NCI-H2081 treated with DMSO at 0.1 percent for 48 hours (cell line): ENCODE results near the gene PILRA.
A peak's percentile ranks its signal among the peaks of the same experiment; 100 is the strongest.

Experiments used
- DNase-seq: peaks from one replicate; lab custom pipeline; 2025; lab: John Stamatoyannopoulos, UW

PILRA gene

GRCh38 chr7:100413346-100413745 lies 40.1 kb downstream of the PILRA start:
- no peak for DNase-seq

DNA sequence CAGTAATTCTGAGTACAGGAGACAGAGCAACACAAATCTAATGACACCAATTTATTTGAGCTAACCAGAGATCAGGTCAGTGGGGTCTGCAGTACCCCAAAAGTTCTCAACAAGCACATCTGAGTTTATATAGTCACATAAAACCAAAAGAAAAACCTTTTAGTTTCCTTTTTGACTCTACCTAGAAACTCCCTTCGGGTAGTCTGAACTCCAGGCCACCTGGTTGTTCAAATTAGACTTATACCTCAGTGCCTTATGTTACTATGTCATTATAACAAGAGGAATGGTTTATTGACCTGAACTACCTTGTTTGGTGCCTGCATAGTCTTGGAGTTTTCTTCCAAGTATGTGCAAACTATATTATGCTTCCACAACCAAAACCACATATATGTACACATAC lies 40.6 kb downstream of the PILRA start:
- no peak for DNase-seq

DNA sequence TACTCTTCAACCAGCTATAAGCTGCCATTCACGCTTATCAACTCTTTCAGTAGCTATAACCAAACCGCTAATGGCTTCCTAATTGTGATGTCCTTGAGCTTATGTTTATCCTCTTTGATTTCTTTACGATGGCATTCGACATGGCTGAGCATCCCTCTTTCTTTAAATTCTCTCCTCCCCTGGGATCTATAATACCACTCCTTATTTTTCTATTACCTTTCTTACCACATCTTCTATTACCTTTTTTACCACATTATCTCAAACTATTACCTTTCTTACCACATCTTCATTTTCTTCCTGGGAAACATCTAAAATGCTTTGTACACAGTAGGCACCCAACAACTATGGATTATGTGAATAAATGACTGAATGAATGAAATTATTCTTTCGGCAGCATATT lies 42.2 kb downstream of the PILRA start:
- no peak for DNase-seq

GRCh38 chr7:100418930-100419659 lies 45.8 kb downstream of the PILRA start:
- no peak for DNase-seq

DNA sequence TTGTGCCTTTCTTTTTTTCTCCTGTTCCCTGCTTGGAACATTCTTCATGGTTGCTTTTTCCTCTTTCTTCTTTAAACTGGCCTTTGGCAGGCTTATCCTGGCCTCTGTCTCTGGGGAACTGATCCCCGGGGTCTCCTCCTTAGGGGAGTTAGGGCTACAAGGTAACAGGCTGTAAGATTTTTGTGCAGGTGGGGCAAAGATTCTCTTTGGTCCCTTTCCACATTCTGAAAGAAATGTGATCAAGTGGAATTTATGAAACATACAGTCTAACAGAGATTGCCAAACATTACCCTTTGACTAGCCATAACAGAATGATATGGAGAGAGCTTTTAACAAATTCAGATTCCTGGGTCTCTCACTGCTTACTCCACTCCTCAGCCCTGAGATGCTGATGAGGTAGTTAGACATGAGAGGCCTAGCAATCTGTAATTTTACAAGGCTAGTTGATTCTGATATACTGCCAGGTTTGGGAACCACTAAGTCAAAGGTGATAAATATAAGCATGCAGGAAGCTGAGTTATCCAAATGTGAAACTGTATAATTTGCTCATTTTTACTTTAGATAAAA lies 46.5 kb downstream of the PILRA start:
- DNase-seq = no peak

GRCh38 chr7:100423315-100423714 lies 50.0 kb downstream of the PILRA start:
- no peak for DNase-seq

- DNase-seq = no peak
Observed at GRCh38 chr7:100425347-100425746, 52.1 kb downstream of the PILRA start.

- no peak for DNase-seq
Observed at GRCh38 chr7:100426516-100426915, 53.2 kb downstream of the PILRA start.

DNA sequence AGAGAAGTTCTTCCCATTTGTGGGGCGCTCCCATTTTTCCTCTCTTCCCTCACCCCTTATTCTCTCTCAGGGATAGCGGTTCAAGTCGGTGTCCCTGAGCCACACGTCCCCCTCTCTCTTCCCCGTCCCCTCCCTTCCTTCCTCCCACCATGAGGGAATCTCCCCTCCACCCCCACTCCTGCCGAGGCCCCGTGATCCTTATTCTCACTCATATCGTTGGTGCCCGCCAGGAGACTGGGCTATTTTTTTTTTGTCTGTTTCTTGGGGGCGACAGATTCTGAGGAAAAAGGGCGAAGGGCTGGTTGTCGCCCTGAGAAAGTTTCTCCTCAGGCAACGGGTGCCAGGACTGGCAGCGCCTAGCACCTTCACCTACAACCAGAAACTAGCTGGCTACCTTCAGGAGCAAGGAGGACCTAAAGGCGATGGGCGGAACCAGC lies 54.5 kb downstream of the PILRA start:
- no peak for DNase-seq

DNA sequence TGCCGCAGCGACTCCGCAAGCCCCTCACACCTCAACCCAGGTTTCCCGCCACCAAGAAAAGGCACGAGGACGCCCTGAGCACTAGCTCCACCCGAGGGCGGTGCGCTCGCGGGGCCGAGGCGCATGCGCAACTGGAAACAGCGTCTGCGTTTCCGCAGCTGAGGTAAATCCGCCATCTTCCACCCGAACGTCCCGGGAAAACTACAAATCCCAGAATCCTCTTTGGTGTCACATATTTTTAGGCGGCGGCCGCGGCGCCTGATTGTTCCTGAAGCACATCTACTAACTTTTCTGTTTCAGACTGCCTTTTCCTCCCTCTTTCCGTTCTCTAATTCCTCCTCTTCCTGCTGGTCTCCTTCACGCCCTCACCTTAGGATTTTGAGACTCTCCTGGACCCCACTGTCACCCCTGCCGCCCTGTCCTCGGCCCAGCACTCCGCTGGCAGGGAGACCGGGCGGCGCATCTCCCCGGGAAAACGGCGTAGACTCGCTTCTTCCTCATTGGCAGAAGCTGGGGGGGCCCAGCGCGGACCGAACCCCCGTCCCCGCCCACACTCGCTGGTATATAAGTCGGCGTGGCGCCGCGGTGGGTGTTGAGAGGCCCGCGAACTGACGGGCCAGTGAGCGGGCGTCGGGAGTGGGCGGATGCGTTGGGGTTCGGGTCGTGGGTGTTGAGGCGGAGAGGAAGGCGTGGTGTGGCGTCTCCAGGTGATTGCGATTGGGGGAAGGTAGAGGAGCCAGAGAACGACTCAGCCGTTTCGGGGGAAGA lies 55.1 kb downstream of the PILRA start, which contains the start of gene ZCWPW1:
Gene ZCWPW1, minus strand, starts transcription at position 505 of the 768 bp plus-strand sequence. CDS start 8,054 bp downstream, outside the sequence.
- peak; percentile 88 for DNase-seq

DNA sequence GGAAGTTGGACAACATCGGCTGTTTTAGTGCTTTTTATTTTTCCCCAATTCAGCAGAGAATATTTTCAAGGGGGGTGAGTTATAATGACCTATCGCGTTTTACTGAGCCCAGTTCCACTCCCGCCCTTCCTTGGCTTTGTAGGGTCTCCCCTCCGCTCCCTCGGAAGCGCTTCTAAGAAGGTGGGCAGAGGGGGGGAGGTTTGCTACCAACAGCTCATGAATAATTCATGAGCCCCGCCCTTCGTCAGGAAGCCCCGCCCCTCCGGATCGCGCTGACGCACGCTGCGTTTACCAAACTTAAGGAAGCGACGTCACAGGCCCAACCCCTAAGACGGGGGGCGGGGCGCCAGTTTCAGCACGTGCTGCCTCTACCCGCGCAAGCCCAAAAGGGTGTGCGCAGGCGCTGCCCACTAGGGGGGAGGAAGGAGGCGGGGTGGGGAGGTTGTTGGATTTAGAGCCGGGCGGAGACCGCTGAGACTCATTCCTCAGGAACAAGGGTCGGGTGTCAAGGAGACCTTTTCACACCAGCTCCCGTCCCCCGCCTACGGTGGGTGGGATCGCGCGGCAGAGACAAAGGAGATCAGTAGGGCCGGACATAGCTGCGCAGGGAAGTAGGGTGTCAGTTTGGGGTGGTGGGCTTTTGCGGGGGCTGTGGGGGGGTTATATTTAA lies 55.8 kb downstream of the PILRA start:
- peak; percentile 97 for DNase-seq

DNA sequence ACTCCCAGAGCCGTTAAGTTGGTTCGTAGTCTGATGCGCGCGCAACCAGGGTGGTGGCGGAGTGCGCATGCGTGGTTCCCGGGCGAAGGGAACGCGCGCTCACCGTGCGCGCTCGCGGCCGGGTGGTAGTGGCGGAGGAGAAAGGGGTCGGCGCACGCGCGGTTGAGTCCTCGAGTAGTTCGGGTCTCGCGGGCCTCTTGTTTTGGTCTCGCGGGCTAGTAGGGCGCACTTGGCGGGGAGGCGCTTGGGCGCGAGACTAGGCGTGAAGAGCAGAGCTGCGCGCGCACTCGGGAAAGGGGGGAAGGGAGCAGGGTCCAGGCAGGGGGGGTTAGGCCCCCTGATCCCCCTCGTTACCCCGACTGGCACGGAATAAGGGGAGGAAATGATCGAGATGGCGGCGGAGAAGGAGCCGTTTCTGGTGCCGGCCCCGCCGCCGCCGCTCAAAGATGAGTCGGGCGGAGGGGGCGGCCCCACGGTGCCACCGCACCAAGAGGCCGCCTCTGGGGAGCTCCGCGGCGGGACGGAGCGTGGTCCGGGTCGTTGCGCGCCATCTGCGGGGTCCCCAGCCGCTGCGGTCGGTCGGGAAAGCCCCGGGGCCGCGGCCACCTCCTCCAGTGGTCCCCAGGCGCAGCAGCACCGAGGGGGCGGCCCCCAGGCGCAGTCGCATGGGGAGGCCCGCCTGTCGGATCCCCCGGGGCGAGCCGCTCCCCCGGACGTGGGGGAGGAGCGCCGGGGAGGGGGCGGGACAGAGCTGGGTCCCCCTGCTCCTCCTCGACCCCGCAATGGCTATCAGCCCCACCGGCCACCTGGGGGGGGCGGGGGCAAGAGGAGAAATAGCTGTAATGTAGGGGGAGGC lies 56.6 kb downstream of the PILRA start, which contains the start of gene MEPCE:
Gene MEPCE, plus strand, starts transcription at position 195 of the 856 bp plus-strand sequence. Its CDS starts 188 bp downstream, at position 383.
- DNase-seq = peak; percentile 92

- no peak for DNase-seq
Observed at GRCh38 chr7:100430493-100431285, 57.4 kb downstream of the PILRA start.

- no peak for DNase-seq
Observed at GRCh38 chr7:100431286-100431735, 58.0 kb downstream of the PILRA start.

DNA sequence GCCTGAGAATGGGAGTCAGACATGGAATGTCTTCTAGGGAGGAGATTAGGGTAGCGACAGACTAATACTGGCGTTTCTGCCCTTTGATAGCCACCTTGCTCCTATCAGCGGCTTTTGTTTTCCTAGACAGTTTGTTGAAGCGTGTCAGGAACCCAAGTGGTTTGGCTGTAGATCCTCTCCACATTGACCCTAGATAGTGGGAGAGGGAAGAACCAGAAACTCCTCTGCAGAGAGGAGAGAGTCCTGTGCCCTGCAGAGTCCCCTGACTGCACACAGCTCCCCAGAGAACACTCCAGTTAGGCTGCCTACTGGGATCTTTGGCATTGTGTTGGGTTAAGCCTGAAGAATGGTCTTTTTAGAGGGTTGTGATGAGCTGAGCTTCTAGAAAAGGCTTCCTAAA lies 58.8 kb downstream of the PILRA start:
- DNase-seq = no peak

DNA sequence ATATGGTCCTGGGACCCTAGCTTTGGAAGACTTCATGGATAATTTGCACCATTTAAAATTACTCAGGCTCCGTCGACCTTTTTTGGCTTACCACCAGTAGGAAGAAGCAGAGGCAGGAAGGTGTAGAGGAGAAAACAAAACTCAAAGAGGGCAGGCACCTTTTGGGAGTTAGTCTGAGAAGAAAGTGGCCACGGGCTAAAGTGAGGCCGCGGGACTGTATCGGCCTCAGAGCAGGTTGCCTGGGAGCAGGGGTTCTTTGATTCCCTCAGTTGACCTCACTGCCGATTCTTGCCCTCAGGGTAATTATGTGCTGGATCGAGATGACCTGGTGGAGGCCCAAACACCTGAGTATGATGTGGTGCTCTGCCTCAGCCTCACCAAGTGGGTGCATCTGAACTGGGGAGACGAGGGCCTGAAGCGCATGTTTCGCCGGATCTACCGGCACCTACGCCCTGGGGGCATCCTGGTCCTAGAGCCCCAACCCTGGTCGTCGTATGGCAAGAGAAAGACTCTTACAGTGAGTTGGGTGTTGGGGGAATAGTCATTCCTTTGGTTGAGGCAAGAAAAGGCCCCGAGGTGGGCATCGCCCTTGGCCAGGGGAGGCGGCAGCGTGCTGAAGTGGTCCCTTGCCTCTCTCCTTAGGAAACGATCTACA lies 59.5 kb downstream of the PILRA start:
- no peak for DNase-seq

DNA sequence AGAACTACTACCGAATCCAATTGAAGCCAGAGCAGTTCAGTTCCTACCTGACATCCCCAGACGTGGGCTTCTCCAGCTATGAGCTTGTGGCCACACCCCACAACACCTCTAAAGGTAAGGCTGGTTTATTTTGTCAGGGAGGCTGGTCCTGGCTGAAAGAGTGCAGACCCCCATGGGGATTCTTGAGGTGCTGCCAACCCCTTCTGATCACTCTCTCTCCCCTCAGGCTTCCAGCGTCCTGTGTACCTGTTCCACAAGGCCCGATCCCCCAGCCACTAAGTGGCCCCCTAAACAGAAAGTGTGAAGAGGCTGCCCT lies 59.9 kb downstream of the PILRA start:
- no peak for DNase-seq

DNA sequence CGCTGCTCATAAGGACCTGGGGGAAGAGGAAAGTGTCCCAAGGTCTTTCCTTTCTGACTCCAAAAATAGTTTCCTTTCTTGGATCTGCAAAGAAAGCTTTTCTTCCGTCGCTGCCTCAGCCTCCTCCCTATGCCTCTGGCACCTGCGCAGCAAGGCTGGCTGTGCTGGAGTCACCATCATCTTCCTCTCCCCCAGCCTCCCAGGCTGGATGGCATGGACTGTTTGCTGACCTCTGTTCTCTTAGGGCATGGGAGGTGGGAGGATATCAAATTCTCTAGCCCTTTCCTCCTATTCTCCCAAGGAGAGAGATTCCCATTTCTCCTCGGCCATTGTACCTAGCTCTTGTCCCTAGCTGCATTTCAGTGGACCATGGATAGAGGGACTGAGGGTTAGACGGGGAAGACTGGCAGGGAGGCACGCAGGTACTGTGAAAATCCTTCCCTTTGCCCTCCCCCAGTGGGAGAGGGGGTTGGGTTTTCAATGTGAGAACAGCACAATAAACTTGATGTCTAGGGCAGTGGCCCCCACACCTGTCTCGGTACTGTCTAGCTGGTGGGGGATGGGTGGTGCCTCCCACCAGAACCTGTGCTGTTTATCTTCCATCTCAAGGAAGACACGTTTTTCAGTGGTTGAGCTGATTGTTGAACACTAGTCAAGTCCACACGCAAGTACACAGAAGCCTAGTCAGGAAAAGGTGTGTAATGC lies 60.5 kb downstream of the PILRA start:
- DNase-seq = no peak
